Breast epithelium (tissue), 4 donors: Measurements from ENCODE around the gene DIP2B. TPM values are rescaled to one million over a fixed set of nuclear protein-coding genes. Genes with fewer than 3 reads are reported as not detected.

Experiments used
- DNase-seq, 2 donors: peaks; one replicate each; pipeline ENCODE4 v3.0.0-alpha.2; 2019; ENCODE audit warnings: low spot score in 2 of 2
- H3K27ac ChIP-seq, 2 donors: fragments of 200-600 bp; sonication (generic) in 1 of 2; one replicate each; pipeline ENCODE4 v1.5.1; 2016 to 2019; ENCODE audit warnings: mild to moderate bottlenecking in 1 of 2
- H3K27me3 ChIP-seq, 2 donors: fragments of 200-600 bp; sonication (generic) in 1 of 2; one replicate each; pipeline versions ENCODE4 v1.5.1 to v1.6.0; 2017 to 2019; ENCODE audit warnings: control low read depth in 1 of 2, mild to moderate bottlenecking in 1 of 2
- H3K36me3 ChIP-seq: fragments of 200-600 bp; one replicate; pipeline ENCODE4 v1.5.1; 2019
- H3K4me1 ChIP-seq, 2 donors: fragments of 200-600 bp; sonication (generic); one replicate each; pipeline ENCODE4 v1.5.1; 2016 to 2019; ENCODE audit warnings: control low read depth in 1 of 2
- H3K4me3 ChIP-seq, 3 donors: fragments of 200-600 bp; sonication (generic); 1 replicate in 2 of 3; 2 replicates in 1 of 3; pipeline ENCODE4 v1.5.1; 2016 to 2019; ENCODE audit warnings: mild to moderate bottlenecking in 3 of 3, moderate library complexity in 2 of 3
- H3K9me3 ChIP-seq, 2 donors: fragments of 200-600 bp; sonication (generic) in 1 of 2; one replicate each; pipeline ENCODE4 v1.5.1; 2016 to 2019; ENCODE audit warnings: control low read depth in 1 of 2
- CTCF ChIP-seq, 3 donors: fragments of 450-650 bp; IDR thresholded peaks; one replicate each; pipeline ENCODE4 v1.5.1; 2016 to 2017; ENCODE audit warnings: antibody characterized with exemption in 3 of 3, mild to moderate bottlenecking in 3 of 3, moderate library complexity in 3 of 3
- POLR2A ChIP-seq: fragments of 450-650 bp; IDR thresholded peaks from one replicate; pipeline ENCODE4 v1.6.1; 2016; ENCODE audit warnings: antibody characterized with exemption, mild to moderate bottlenecking, moderate library complexity
- POLR2AphosphoS5 ChIP-seq, 3 donors: sonication (generic); formaldehyde crosslinking; IDR thresholded peaks; one replicate each; pipeline ENCODE4 v1.6.1; 2017; ENCODE audit warnings: antibody characterized with exemption in 3 of 3
- intact Hi-C: fragments of 100-400 bp; cut with DNase I; formaldehyde crosslinking; loops from one replicate; pipeline ENCODE4 v1.15.1; 2023; ENCODE audit warnings: low total_unique reads
- total RNA-seq, 3 donors: library from RNA; depleted of rRNA; stranded (reverse); fragments of >200 nt; gene quantifications; one replicate each; pipeline ENCODE4 v1.1.0, GENCODE V29; 2016

The DIP2B gene
- total RNA-seq, 3 donors from 2014 or later: 26.6 to 44.8 (median 33.4) TPM

GRCh38 chr12:50728417-50728816 lies 223.6 kb downstream of the DIP2B start:
- no peak for DNase-seq
- intact Hi-C loops: no loop called here
- no peak overlapping the region for H3K4me3 ChIP-seq
- no peaks in the 10 kb centered on the region for H3K27me3 ChIP-seq
- no peaks in the 10 kb centered on the region for H3K4me1 ChIP-seq
- TF ChIP-seq CTCF (IDR thresholded peaks at IDR 0.05): no peak
- TF ChIP-seq POLR2AphosphoS5 (IDR thresholded peaks at IDR 0.05): no peak
- TF ChIP-seq POLR2A: no peak
- H3K27ac ChIP-seq: no peak overlapping the region
- H3K9me3 ChIP-seq: no peaks in the 10 kb centered on the region
- H3K36me3 ChIP-seq: no peaks in the 10 kb centered on the region

DNA sequence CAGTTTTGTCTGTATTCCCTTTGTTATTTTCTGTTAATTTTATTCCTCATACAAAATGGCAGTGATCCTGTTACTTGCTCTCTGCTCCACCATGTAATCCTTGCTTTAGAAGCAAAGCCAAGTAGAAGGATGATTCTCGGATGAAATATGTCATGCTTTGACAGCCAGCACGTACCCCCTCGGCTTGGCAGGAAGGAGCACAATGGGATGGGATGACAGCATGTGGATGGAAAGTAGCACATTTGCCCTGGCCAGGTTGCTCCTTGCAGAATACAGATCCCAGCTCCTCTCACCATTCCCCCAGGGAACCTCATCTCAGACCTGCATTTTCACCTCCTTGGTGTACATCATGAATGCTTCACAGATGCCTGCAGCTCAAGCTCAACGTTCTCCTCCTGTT lies 224.1 kb downstream of the DIP2B start:
- H3K9me3 ChIP-seq: no peaks in the 10 kb centered on the region
- H3K4me3 ChIP-seq: no peak overlapping the region
- H3K27ac ChIP-seq: no peak overlapping the region
- no peak for DNase-seq
- H3K4me1 ChIP-seq: no peaks in the 10 kb centered on the region
- H3K36me3 ChIP-seq: no peaks in the 10 kb centered on the region
- TF ChIP-seq POLR2AphosphoS5 (IDR thresholded peaks at IDR 0.05): no peak
- no peak for TF ChIP-seq POLR2A
- TF ChIP-seq CTCF (IDR thresholded peaks at IDR 0.05): no peak
- intact Hi-C loops: no loop called here
- H3K27me3 ChIP-seq: no peaks in the 10 kb centered on the region

GRCh38 chr12:50732591-50732990 lies 227.8 kb downstream of the DIP2B start:
- H3K27me3 ChIP-seq: no peaks in the 10 kb centered on the region
- no peaks in the 10 kb centered on the region for H3K36me3 ChIP-seq
- no peak for DNase-seq
- no peak overlapping the region for H3K27ac ChIP-seq
- no peaks in the 10 kb centered on the region for H3K9me3 ChIP-seq
- no peaks in the 10 kb centered on the region for H3K4me1 ChIP-seq
- TF ChIP-seq POLR2AphosphoS5 (IDR thresholded peaks at IDR 0.05) (no peak), POLR2A (no peak), CTCF (IDR thresholded peaks at IDR 0.05) (no peak)
- intact Hi-C loops: no loop called here
- H3K4me3 ChIP-seq: no peak overlapping the region

- H3K36me3 ChIP-seq: no peaks in the 10 kb centered on the region
- no peak overlapping the region for H3K4me3 ChIP-seq
- intact Hi-C loops: no loop called here
- DNase-seq: no peak
- no peaks in the 10 kb centered on the region for H3K4me1 ChIP-seq
- H3K27me3 ChIP-seq: no peaks in the 10 kb centered on the region
- no peak overlapping the region for H3K27ac ChIP-seq
- no peaks in the 10 kb centered on the region for H3K9me3 ChIP-seq
- TF ChIP-seq POLR2A: no peak
- no peak for TF ChIP-seq CTCF (IDR thresholded peaks at IDR 0.05)
- TF ChIP-seq POLR2AphosphoS5 (IDR thresholded peaks at IDR 0.05): no peak
Measured at GRCh38 chr12:50733706-50734105, 228.9 kb downstream of the DIP2B start.

DNA sequence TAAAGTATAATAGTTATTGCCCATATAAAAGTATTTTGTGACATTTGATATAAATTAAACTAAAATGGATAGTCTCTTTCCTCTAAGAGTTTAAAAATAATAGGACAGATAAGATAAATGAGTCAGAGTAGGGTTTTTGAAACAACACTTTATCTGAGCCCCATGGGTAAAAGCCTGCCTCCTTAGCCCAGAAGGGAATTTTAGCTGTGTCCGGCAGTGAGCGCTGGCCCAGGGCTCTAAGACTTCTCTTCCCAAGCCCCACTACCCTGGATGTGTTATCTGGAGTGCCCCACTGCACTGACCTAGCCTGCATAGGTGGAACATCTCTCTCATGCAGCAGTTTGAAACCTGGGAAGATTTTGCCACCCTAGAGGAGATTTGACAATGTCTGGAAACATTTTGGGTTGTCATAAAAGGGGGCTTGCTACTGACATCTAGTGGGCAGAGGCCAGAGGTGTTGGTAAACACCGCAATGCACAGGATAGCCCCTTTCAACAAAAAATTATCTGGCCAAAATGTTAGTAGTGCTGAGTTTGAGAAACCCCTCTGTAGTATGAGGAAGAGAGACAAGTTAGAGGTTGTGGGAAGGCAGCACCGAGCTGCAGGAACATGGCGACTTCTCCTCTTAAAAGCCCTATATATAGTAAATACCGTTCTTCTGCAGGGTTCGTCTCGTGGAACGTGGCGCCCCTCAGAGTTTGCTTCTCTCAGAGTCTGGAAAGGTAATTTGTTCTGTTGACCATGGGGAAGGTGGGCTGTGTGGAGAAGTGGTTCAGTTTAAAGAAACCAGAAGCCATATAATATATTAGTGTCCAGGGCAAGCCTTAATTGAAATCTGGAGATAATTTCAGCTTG lies 229.9 kb downstream of the DIP2B start:
- Histone ChIP-seq H3K4me1 (no peaks in the 10 kb centered on the region), H3K36me3 (peaks cover 4% of the 10 kb centered on the region), H3K4me3 (no peak overlapping the region), H3K27me3 (no peaks in the 10 kb centered on the region), H3K9me3 (no peaks in the 10 kb centered on the region), H3K27ac (no peak overlapping the region)
- peak in 2 of 3 donors; percentile 27 to 28 for TF ChIP-seq CTCF (IDR thresholded peaks at IDR 0.05)
- TF ChIP-seq POLR2AphosphoS5 (IDR thresholded peaks at IDR 0.05): no peak
- DNase-seq: no peak
- intact Hi-C loops: loop anchor here (5.0 kb wide), 1 partner anchor 797 kb away; no protein-coding TSS in a partner anchor
